Choroid plexus epithelial cell (primary cell): ENCODE measurements around the gene EFHD1.
"Not testable (repeated sequence)": the region's sequence is repeated elsewhere in the genome, so short reads cannot be mapped to it uniquely, and the experiment has no call there.

Experiments
- DNase-seq: peaks from one replicate; pipeline ENCODE4 v3.0.0-alpha.2; 2010; ENCODE audit warnings: low read depth
- H3K4me3 ChIP-seq: 2 replicates; pipeline ENCODE4 v1.5.1; 2011; ENCODE audit warnings: low read depth, mild to moderate bottlenecking, control low read depth, low read length, moderate library complexity
- CTCF ChIP-seq: conservative IDR thresholded peaks from 2 replicates; pipeline ENCODE4 v1.5.1; 2011; ENCODE audit warnings: low read depth, mild to moderate bottlenecking, control low read depth, inconsistent platforms, low read length, moderate library complexity

Gene EFHD1

GRCh38 chr2:232675381-232675780 is 42.0 kb downstream of the EFHD1 start:
- no peak overlapping the region for H3K4me3 ChIP-seq
- no peak for TF ChIP-seq CTCF

GRCh38 chr2:232680006-232680405 is 46.6 kb downstream of the EFHD1 start:
- no peak for TF ChIP-seq CTCF
- H3K4me3 ChIP-seq = no peak overlapping the region
- DNase-seq = no peak

More at GRCh38 chr2:232675381-232675780, 42.0 kb downstream of the EFHD1 start:
- no peak for DNase-seq

GRCh38 chr2:232681527-232681926 is 48.1 kb downstream of the EFHD1 start:
- no peak for DNase-seq
- no peak overlapping the region for H3K4me3 ChIP-seq
- no peak for TF ChIP-seq CTCF

- H3K4me3 ChIP-seq = no peak overlapping the region
- no peak for TF ChIP-seq CTCF
- no peak for DNase-seq
Observed at GRCh38 chr2:232683368-232683767, 50.0 kb downstream of the EFHD1 start.

GRCh38 chr2:232685391-232685790 is 52.0 kb downstream of the EFHD1 start:
- DNase-seq, H3K4me3 ChIP-seq: not testable (repeated sequence)

GRCh38 chr2:232687382-232688160 is 54.2 kb downstream of the EFHD1 start:
- DNase-seq = no peak
- no peak for TF ChIP-seq CTCF
- H3K4me3 ChIP-seq = no peak overlapping the region

GRCh38 chr2:232688201-232688600 is 54.8 kb downstream of the EFHD1 start:
- DNase-seq = no peak
- no peak overlapping the region for H3K4me3 ChIP-seq
- TF ChIP-seq CTCF = no peak
